ENCODE measurements around the gene PRDM11.

GRCh38 chr11:45180179-45180847 is 33.9 kb downstream of the PRDM11 start:
- TF ChIP-seq, protein P1, sequence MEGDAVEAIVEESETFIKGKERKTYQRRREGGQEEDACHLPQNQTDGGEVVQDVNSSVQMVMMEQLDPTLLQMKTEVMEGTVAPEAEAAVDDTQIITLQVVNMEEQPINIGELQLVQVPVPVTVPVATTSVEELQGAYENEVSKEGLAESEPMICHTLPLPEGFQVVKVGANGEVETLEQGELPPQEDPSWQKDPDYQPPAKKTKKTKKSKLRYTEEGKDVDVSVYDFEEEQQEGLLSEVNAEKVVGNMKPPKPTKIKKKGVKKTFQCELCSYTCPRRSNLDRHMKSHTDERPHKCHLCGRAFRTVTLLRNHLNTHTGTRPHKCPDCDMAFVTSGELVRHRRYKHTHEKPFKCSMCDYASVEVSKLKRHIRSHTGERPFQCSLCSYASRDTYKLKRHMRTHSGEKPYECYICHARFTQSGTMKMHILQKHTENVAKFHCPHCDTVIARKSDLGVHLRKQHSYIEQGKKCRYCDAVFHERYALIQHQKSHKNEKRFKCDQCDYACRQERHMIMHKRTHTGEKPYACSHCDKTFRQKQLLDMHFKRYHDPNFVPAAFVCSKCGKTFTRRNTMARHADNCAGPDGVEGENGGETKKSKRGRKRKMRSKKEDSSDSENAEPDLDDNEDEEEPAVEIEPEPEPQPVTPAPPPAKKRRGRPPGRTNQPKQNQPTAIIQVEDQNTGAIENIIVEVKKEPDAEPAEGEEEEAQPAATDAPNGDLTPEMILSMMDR (IDR thresholded peaks at IDR 0.05; ENCODE audit: low read depth, low read length, missing input control) = peak; percentile 36
- TF ChIP-seq YY1 (IDR thresholded peaks at IDR 0.05) = no peak
- no peak for TF ChIP-seq TAF1 (conservative IDR thresholded peaks at IDR 0.05)
- TF ChIP-seq, protein P2, sequence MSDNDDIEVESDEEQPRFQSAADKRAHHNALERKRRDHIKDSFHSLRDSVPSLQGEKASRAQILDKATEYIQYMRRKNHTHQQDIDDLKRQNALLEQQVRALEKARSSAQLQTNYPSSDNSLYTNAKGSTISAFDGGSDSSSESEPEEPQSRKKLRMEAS (IDR thresholded peaks at IDR 0.05) = no peak
- TF ChIP-seq REST (IDR thresholded peaks at IDR 0.05) = no peak
- no peak for TF ChIP-seq SP1 (IDR thresholded peaks at IDR 0.05)
- TF ChIP-seq, protein P3, sequence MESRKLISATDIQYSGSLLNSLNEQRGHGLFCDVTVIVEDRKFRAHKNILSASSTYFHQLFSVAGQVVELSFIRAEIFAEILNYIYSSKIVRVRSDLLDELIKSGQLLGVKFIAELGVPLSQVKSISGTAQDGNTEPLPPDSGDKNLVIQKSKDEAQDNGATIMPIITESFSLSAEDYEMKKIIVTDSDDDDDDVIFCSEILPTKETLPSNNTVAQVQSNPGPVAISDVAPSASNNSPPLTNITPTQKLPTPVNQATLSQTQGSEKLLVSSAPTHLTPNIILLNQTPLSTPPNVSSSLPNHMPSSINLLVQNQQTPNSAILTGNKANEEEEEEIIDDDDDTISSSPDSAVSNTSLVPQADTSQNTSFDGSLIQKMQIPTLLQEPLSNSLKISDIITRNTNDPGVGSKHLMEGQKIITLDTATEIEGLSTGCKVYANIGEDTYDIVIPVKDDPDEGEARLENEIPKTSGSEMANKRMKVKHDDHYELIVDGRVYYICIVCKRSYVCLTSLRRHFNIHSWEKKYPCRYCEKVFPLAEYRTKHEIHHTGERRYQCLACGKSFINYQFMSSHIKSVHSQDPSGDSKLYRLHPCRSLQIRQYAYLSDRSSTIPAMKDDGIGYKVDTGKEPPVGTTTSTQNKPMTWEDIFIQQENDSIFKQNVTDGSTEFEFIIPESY (IDR thresholded peaks at IDR 0.05) = no peak
- TF ChIP-seq FOXA1 (IDR thresholded peaks at IDR 0.05) = no peak
- no peak for TF ChIP-seq RXRA (IDR thresholded peaks at IDR 0.05)
- TF ChIP-seq, protein P4, sequence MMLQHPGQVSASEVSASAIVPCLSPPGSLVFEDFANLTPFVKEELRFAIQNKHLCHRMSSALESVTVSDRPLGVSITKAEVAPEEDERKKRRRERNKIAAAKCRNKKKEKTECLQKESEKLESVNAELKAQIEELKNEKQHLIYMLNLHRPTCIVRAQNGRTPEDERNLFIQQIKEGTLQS (IDR thresholded peaks at IDR 0.05) = no peak

Data from liver (tissue), 3 donors.